Astrocyte (in vitro differentiated cells and primary cell): ENCODE data around the gene EMC8. TPM values are rescaled to one million over a fixed set of nuclear protein-coding genes. Genes with fewer than 3 reads are reported as not detected.

ENCODE experiments used
- DNase-seq: peaks from one replicate; pipeline ENCODE4 v3.0.0-alpha.2; 2010; ENCODE audit warnings: low read depth
- FAIRE-seq: peaks from 2 replicates; lab custom pipeline; 2011; peaks lifted over from hg19 to GRCh38; lab: Jason Lieb, UNC
- H2AFZ ChIP-seq: 2 replicates; pipeline ENCODE4 v1.6.0; 2012; ENCODE audit warnings: low read depth, low read length, inconsistent platforms
- H3K27ac ChIP-seq: 2 replicates; pipeline ENCODE4 v1.5.1; 2011; ENCODE audit warnings: low read depth, low read length, inconsistent platforms
- H3K27me3 ChIP-seq: 2 replicates; pipeline ENCODE4 v1.6.0; 2011; ENCODE audit warnings: low read length, inconsistent platforms; ENCODE audit not compliant: insufficient read depth
- H3K36me3 ChIP-seq: 2 replicates; pipeline ENCODE4 v1.5.1; 2011; ENCODE audit warnings: low read length, inconsistent platforms; ENCODE audit not compliant: insufficient read depth
- H3K4me1 ChIP-seq: 2 replicates; pipeline ENCODE4 v1.5.1; 2011; ENCODE audit warnings: low read length, inconsistent platforms; ENCODE audit not compliant: insufficient read depth
- H3K4me2 ChIP-seq: 2 replicates; pipeline ENCODE4 v1.6.0; 2012; ENCODE audit warnings: low read length, inconsistent platforms
- H3K4me3 ChIP-seq: 2 replicates; pipeline ENCODE4 v1.5.1; 2011; ENCODE audit warnings: low read depth, mild to moderate bottlenecking, low read length, inconsistent platforms; ENCODE audit not compliant: insufficient read depth
- H3K79me2 ChIP-seq: 2 replicates; pipeline ENCODE4 v1.6.0; 2012; ENCODE audit warnings: mild to moderate bottlenecking, low read length, inconsistent platforms; ENCODE audit not compliant: insufficient read depth
- H3K9ac ChIP-seq: 2 replicates; pipeline ENCODE4 v1.6.0; 2012; ENCODE audit warnings: mild to moderate bottlenecking, low read length, inconsistent platforms
- H3K9me3 ChIP-seq: 2 replicates; pipeline ENCODE4 v1.5.1; 2012; ENCODE audit warnings: low read depth, mild to moderate bottlenecking, low read length, inconsistent platforms; ENCODE audit not compliant: insufficient read depth
- H4K20me1 ChIP-seq: 2 replicates; pipeline ENCODE4 v1.6.0; 2012; ENCODE audit warnings: low read length, inconsistent platforms; ENCODE audit not compliant: insufficient read depth
- H3K27ac Mint-ChIP-seq: one replicate; pipeline ENCODE4 v1.8.0; 2021; ENCODE audit warnings: mild to moderate bottlenecking, mixed read lengths; ENCODE audit not compliant: unreplicated experiment
- H3K27me3 Mint-ChIP-seq: one replicate; pipeline ENCODE4 v1.8.0; 2021; ENCODE audit warnings: low read depth, mixed read lengths; ENCODE audit not compliant: unreplicated experiment
- H3K36me3 Mint-ChIP-seq: one replicate; pipeline ENCODE4 v1.8.0; 2021; ENCODE audit warnings: low read depth, mixed read lengths; ENCODE audit not compliant: unreplicated experiment
- H3K4me1 Mint-ChIP-seq: one replicate; pipeline ENCODE4 v1.8.0; 2021; ENCODE audit warnings: low read depth, mixed read lengths; ENCODE audit not compliant: unreplicated experiment
- H3K4me3 Mint-ChIP-seq: one replicate; pipeline ENCODE4 v1.8.0; 2021; ENCODE audit warnings: mild to moderate bottlenecking, moderate library complexity, mixed read lengths; ENCODE audit not compliant: unreplicated experiment
- H3K9me3 Mint-ChIP-seq: one replicate; pipeline ENCODE4 v1.8.0; 2021; ENCODE audit warnings: mild to moderate bottlenecking, mixed read lengths; ENCODE audit not compliant: unreplicated experiment
- CTCF ChIP-seq: IDR thresholded peaks from 2 replicates; pipeline ENCODE4 v1.5.1; 2011; ENCODE audit warnings: low read depth, mild to moderate bottlenecking, inconsistent platforms, low read length, moderate library complexity; ENCODE audit not compliant: insufficient read depth
- EZH2 ChIP-seq: IDR thresholded peaks from 2 replicates; pipeline ENCODE4 v1.6.1; 2012; ENCODE audit warnings: mild to moderate bottlenecking, low read length, inconsistent platforms; ENCODE audit not compliant: insufficient read depth
- total RNA-seq: library from RNA; stranded (reverse); gene quantifications from 2 replicates; pipeline ENCODE4 v1.2.1, GENCODE V29; 2021

Gene EMC8
- total RNA-seq, 1 donor from 2014 or later, result 42.7 TPM

- FAIRE-seq, result no peak
- H3K79me2 ChIP-seq, result peaks cover 98% of the 10 kb centered on the region
- peaks cover 86% of the 10 kb centered on the region for H4K20me1 ChIP-seq
- H3K4me3 ChIP-seq, result peak overlapping the region; percentile 94
- H2AFZ ChIP-seq, result peak overlapping the region; percentile 70
- Mint-ChIP-seq H3K9me3 (no peaks in the 10 kb centered on the region), H3K4me1 (peaks cover 26% of the 10 kb centered on the region), H3K4me3 (peak overlapping the region; percentile 97), H3K27ac (peak overlapping the region; percentile 94), H3K27me3 (no peaks in the 10 kb centered on the region), H3K36me3 (peaks cover 23% of the 10 kb centered on the region)
- peaks cover 31% of the 10 kb centered on the region for H3K36me3 ChIP-seq
- peak; percentile 2 for DNase-seq
- peak overlapping the region; percentile 90 for H3K27ac ChIP-seq
- no peaks in the 10 kb centered on the region for H3K27me3 ChIP-seq
- peak overlapping the region; percentile 93 for H3K9ac ChIP-seq
- H3K9me3 ChIP-seq, result no peaks in the 10 kb centered on the region
- peak overlapping the region; percentile 98 for H3K4me2 ChIP-seq
- H3K4me1 ChIP-seq, result peaks cover 7% of the 10 kb centered on the region
- TF ChIP-seq CTCF (no peak), EZH2 (no peak)
Observed at GRCh38 chr16:85798283-85798776, 1.0 kb downstream of the EMC8 start.

GRCh38 chr16:85796599-85796998 is 2.7 kb downstream of the EMC8 start:
- Histone ChIP-seq H3K27me3 (no peaks in the 10 kb centered on the region), H3K9ac (no peak overlapping the region), H3K4me1 (peaks cover 7% of the 10 kb centered on the region), H3K79me2 (peaks cover 100% of the 10 kb centered on the region), H3K36me3 (peaks cover 22% of the 10 kb centered on the region), H3K27ac (no peak overlapping the region), H3K4me2 (no peak overlapping the region), H3K4me3 (no peak overlapping the region), H4K20me1 (peaks cover 86% of the 10 kb centered on the region), H3K9me3 (no peaks in the 10 kb centered on the region), H2AFZ (no peak overlapping the region)
- TF ChIP-seq EZH2 (no peak), CTCF (no peak)
- Mint-ChIP-seq H3K27ac (no peak overlapping the region), H3K27me3 (no peaks in the 10 kb centered on the region), H3K36me3 (peaks cover 22% of the 10 kb centered on the region), H3K4me3 (no peak overlapping the region), H3K9me3 (no peaks in the 10 kb centered on the region), H3K4me1 (peaks cover 25% of the 10 kb centered on the region)
- DNase-seq (no peak), FAIRE-seq (no peak)

- Histone ChIP-seq H3K27me3 (no peaks in the 10 kb centered on the region), H3K4me3 (no peak overlapping the region), H2AFZ (no peak overlapping the region), H3K36me3 (peaks cover 18% of the 10 kb centered on the region), H3K9ac (no peak overlapping the region), H4K20me1 (peaks cover 86% of the 10 kb centered on the region), H3K27ac (no peak overlapping the region), H3K9me3 (no peaks in the 10 kb centered on the region), H3K4me1 (peaks cover 7% of the 10 kb centered on the region), H3K79me2 (peaks cover 100% of the 10 kb centered on the region), H3K4me2 (no peak overlapping the region)
- Mint-ChIP-seq H3K9me3 (no peaks in the 10 kb centered on the region), H3K27ac (no peak overlapping the region), H3K4me3 (no peak overlapping the region), H3K27me3 (no peaks in the 10 kb centered on the region), H3K4me1 (peaks cover 22% of the 10 kb centered on the region), H3K36me3 (peaks cover 23% of the 10 kb centered on the region)
- DNase-seq, result no peak
- TF ChIP-seq CTCF, result no peak
- no peak for TF ChIP-seq EZH2
- no peak for FAIRE-seq
Observed at GRCh38 chr16:85796152-85796551, 3.2 kb downstream of the EMC8 start.
